H1 (cell line): Measurements from ENCODE around the gene XPO1. TPM values are rescaled to one million over a fixed set of nuclear protein-coding genes. Genes with fewer than 3 reads are reported as not detected.

Experiments used
- BACH1 ChIP-seq: IDR thresholded peaks from 2 replicates; pipeline ENCODE4 v1.6.1; 2012; ENCODE audit warnings: low read length, improper control_type of control experiment
- BCL11A ChIP-seq, 2 experiments: IDR thresholded peaks; one replicate each; pipeline ENCODE4 v1.6.1; 2011; ENCODE audit warnings: low read depth in 2 of 2, low read length in 2 of 2, mild to moderate bottlenecking in 2 of 2
- CHD1 ChIP-seq: IDR thresholded peaks from 2 replicates; pipeline ENCODE4 v1.6.1; 2012; ENCODE audit warnings: low read depth, low read length, improper control_type of control experiment
- FOSL1 ChIP-seq: IDR thresholded peaks from 2 replicates; pipeline ENCODE4 v1.6.1; 2011; ENCODE audit warnings: mild to moderate bottlenecking, low read depth, low read length, moderate library complexity; ENCODE audit not compliant: insufficient read depth
- GABPA ChIP-seq: IDR thresholded peaks from 2 replicates; pipeline ENCODE4 v1.6.1; 2011; ENCODE audit warnings: mild to moderate bottlenecking, low read length, moderate library complexity, borderline replicate concordance; ENCODE audit not compliant: insufficient read depth
- JUND ChIP-seq: IDR thresholded peaks from 2 replicates; pipeline ENCODE4 v1.6.1; 2011; ENCODE audit warnings: mild to moderate bottlenecking, improper control_type of control experiment, low read length
- MAFK ChIP-seq: IDR thresholded peaks from 2 replicates; pipeline ENCODE4 v1.6.1; 2012; ENCODE audit warnings: low read depth, mild to moderate bottlenecking, improper control_type of control experiment, low read length
- NANOG ChIP-seq: IDR thresholded peaks from 2 replicates; pipeline ENCODE4 v1.6.1; 2011; ENCODE audit warnings: low read length, low read depth, mild to moderate bottlenecking, inconsistent platforms; ENCODE audit not compliant: insufficient read depth, poor library complexity, severe bottlenecking
- RAD21 ChIP-seq, 2 experiments: IDR thresholded peaks in 1 of 2; conservative IDR thresholded peaks in 1 of 2; 2 replicates each; pipeline ENCODE4 v1.6.1; 2011; ENCODE audit warnings: low read depth in 2 of 2, low read length in 2 of 2, improper control_type of control experiment in 1 of 2, inconsistent platforms in 1 of 2, mild to moderate bottlenecking in 1 of 2, moderate library complexity in 1 of 2
- RXRA ChIP-seq: IDR thresholded peaks from 2 replicates; pipeline ENCODE4 v1.6.1; 2011; ENCODE audit warnings: low read depth, mild to moderate bottlenecking, low read length, moderate library complexity; ENCODE audit not compliant: insufficient read depth
- SIX5 ChIP-seq: IDR thresholded peaks from 2 replicates; pipeline ENCODE4 v1.6.1; 2011; ENCODE audit warnings: mild to moderate bottlenecking, low read depth, low read length
- TAF7 ChIP-seq: optimal IDR thresholded peaks from 2 replicates; pipeline ENCODE3; 2011; ENCODE audit warnings: low read depth, mild to moderate bottlenecking, inconsistent platforms, low read length, moderate library complexity, borderline replicate concordance
- ZNF274 ChIP-seq: IDR thresholded peaks from 2 replicates; pipeline ENCODE4 v1.7.0; 2012; ENCODE audit warnings: low read length, borderline replicate concordance; ENCODE audit errors: extremely low read depth
- polyA plus RNA-seq, 7 experiments: library from polyadenylated mRNA; depleted of rRNA in 3 of 7; stranded (reverse) in 5 of 7; unstranded in 2 of 7; fragments of >200 nt in 5 of 7; fragments of 200-250 nt in 2 of 7; gene quantifications; 1 replicate in 5 of 7; 2 replicates in 1 of 7; 4 replicates in 1 of 7; pipeline versions ENCODE4 v1.2.1 to v1.2.3, GENCODE V29; 2011 to 2013; ENCODE audit warnings: missing spikeins in 2 of 7, mixed read lengths in 2 of 7
- total RNA-seq: library from RNA; stranded (reverse); fragmentation: NEBNext Ultra II Directional; extraction: Animal tissue kit (Norgen Biotek cat#: 25700); gene quantifications from 2 replicates; pipeline ENCODE4 v1.2.1, GENCODE V29; 2021

The XPO1 gene
- total and polyA plus RNA-seq, 2 of the 8 experiments (the other 6 are each of a cell fraction or from before 2014, with no cell fraction given), result 110 to 296 TPM

- TF ChIP-seq BACH1 (no peak), GABPA (no peak), JUND (no peak; the same call in 1 of the 2 replicates), FOSL1 (no peak), RXRA (no peak), BCL11A (IDR thresholded peaks at IDR 0.05; ENCODE audit: low read depth in 2 of 2, low read length in 2 of 2) (no peak), ZNF274 (no peak), SIX5 (no peak), NANOG (no peak), CHD1 (0 out of 2 replicates have a peak, but pooled peaks have one; percentile 27), TAF7 (no peak), RAD21 (IDR thresholded peaks at IDR 0.05 in 1 of 2, conservative IDR thresholded peaks at IDR 0.05 in 1 of 2; ENCODE audit: low read depth in 2 of 2, low read length in 2 of 2) (peak; percentile 11 to 15; a peak in 2 of 4 replicates), MAFK (no peak)
Observed at GRCh38 chr2:61537950-61538199, 281 bp downstream of the XPO1 start (continued).
